BLaER1 (cell line): Measurements from ENCODE around the gene RNF213.

ENCODE experiments used
- H3K27ac ChIP-seq: shearing (Covaris generic); formaldehyde crosslinking; 2 replicates; pipeline ENCODE4 v1.8.1; 2022
- H3K27me3 ChIP-seq: shearing (Covaris generic); formaldehyde crosslinking; 2 replicates; pipeline ENCODE4 v1.8.1; 2022
- H3K36me3 ChIP-seq: shearing (Covaris generic); formaldehyde crosslinking; 2 replicates; pipeline ENCODE4 v1.8.1; 2022
- H3K4me1 ChIP-seq: shearing (Covaris generic); formaldehyde crosslinking; 2 replicates; pipeline ENCODE4 v1.8.1; 2022
- H3K4me2 ChIP-seq: shearing (Covaris generic); formaldehyde crosslinking; 2 replicates; pipeline ENCODE4 v1.8.1; 2022
- H3K4me3 ChIP-seq: shearing (Covaris generic); formaldehyde crosslinking; 2 replicates; pipeline ENCODE4 v1.8.1; 2022
- H3K9ac ChIP-seq: shearing (Covaris generic); formaldehyde crosslinking; 2 replicates; pipeline ENCODE4 v1.8.1; 2022
- H3K9me3 ChIP-seq: shearing (Covaris generic); formaldehyde crosslinking; 2 replicates; pipeline ENCODE4 v1.8.1; 2022
- H4K20me1 ChIP-seq: shearing (Covaris generic); formaldehyde crosslinking; 2 replicates; pipeline ENCODE4 v1.8.1; 2022
- Cebpa-rat ChIP-seq: shearing (Covaris generic); IDR thresholded peaks from 2 replicates; pipeline ENCODE4 v1.8.1; 2022

The RNF213 gene

GRCh38 chr17:80358131-80358530, 97.5 kb downstream of the RNF213 start:
- Histone ChIP-seq H4K20me1 (no peaks in the 10 kb centered on the region), H3K36me3 (peaks cover 96% of the 10 kb centered on the region)

GRCh38 chr17:80358861-80359260, 98.2 kb downstream of the RNF213 start:
- no peak for TF ChIP-seq Cebpa-rat
- H3K27me3 ChIP-seq: no peaks in the 10 kb centered on the region
- H3K9ac ChIP-seq: no peak overlapping the region
- 0 out of 2 replicates have a peak, but pooled peaks cover 4% of the 10 kb centered on the region for H4K20me1 ChIP-seq
- H3K4me3 ChIP-seq: no peak overlapping the region
- H3K27ac ChIP-seq: no peak overlapping the region
- H3K36me3 ChIP-seq: peaks cover 96% of the 10 kb centered on the region
- no peaks in the 10 kb centered on the region for H3K4me1 ChIP-seq
- H3K4me2 ChIP-seq: no peak overlapping the region
- peaks cover 18% of the 10 kb centered on the region for H3K9me3 ChIP-seq

More at GRCh38 chr17:80358131-80358530, 97.5 kb downstream of the RNF213 start:
- H3K4me1 ChIP-seq: no peaks in the 10 kb centered on the region
- H3K27me3 ChIP-seq: no peaks in the 10 kb centered on the region
- no peak overlapping the region for H3K4me3 ChIP-seq
- TF ChIP-seq Cebpa-rat: no peak
- peaks cover 18% of the 10 kb centered on the region for H3K9me3 ChIP-seq
- no peak overlapping the region for H3K4me2 ChIP-seq
- no peak overlapping the region for H3K27ac ChIP-seq
- no peak overlapping the region for H3K9ac ChIP-seq

- Histone ChIP-seq H3K9me3 (peaks cover 18% of the 10 kb centered on the region), H3K27me3 (no peaks in the 10 kb centered on the region), H3K4me3 (no peak overlapping the region), H3K9ac (no peak overlapping the region), H3K27ac (no peak overlapping the region), H4K20me1 (0 out of 2 replicates have a peak, but pooled peaks cover 7% of the 10 kb centered on the region), H3K4me1 (no peaks in the 10 kb centered on the region), H3K4me2 (no peak overlapping the region), H3K36me3 (peaks cover 96% of the 10 kb centered on the region)
- TF ChIP-seq Cebpa-rat: no peak
Measured at GRCh38 chr17:80359422-80360110, 98.9 kb downstream of the RNF213 start.

- 0 out of 2 replicates have a peak, but pooled peaks cover under 1% of the 10 kb centered on the region for H3K4me1 ChIP-seq
- H3K36me3 ChIP-seq: peaks cover 97% of the 10 kb centered on the region
- no peak for TF ChIP-seq Cebpa-rat
Measured at GRCh38 chr17:80360396-80360795, 99.7 kb downstream of the RNF213 start.

GRCh38 chr17:80361495-80362220, 101.0 kb downstream of the RNF213 start:
- H3K4me3 ChIP-seq: no peak overlapping the region
- H4K20me1 ChIP-seq: peaks cover 7% of the 10 kb centered on the region; the same call in 1 of the 2 replicates
- H3K27ac ChIP-seq: no peak overlapping the region
- no peak for TF ChIP-seq Cebpa-rat
- no peaks in the 10 kb centered on the region for H3K27me3 ChIP-seq
- peaks cover 94% of the 10 kb centered on the region for H3K36me3 ChIP-seq
- no peak overlapping the region for H3K4me2 ChIP-seq
- H3K4me1 ChIP-seq: peaks cover 9% of the 10 kb centered on the region
- H3K9ac ChIP-seq: no peak overlapping the region
- peaks cover 18% of the 10 kb centered on the region for H3K9me3 ChIP-seq

More at GRCh38 chr17:80360396-80360795, 99.7 kb downstream of the RNF213 start:
- no peak overlapping the region for H3K27ac ChIP-seq
- H3K27me3 ChIP-seq: no peaks in the 10 kb centered on the region
- H3K9ac ChIP-seq: no peak overlapping the region
- no peak overlapping the region for H3K4me2 ChIP-seq
- H3K4me3 ChIP-seq: no peak overlapping the region
- peaks cover 18% of the 10 kb centered on the region for H3K9me3 ChIP-seq
- 0 out of 2 replicates have a peak, but pooled peaks cover 7% of the 10 kb centered on the region for H4K20me1 ChIP-seq

- H3K27me3 ChIP-seq: no peaks in the 10 kb centered on the region
- H3K4me2 ChIP-seq: no peak overlapping the region
- H3K9me3 ChIP-seq: peaks cover 18% of the 10 kb centered on the region
- H3K9ac ChIP-seq: no peak overlapping the region
- H3K27ac ChIP-seq: no peak overlapping the region
- H4K20me1 ChIP-seq: peaks cover 7% of the 10 kb centered on the region; the same call in 1 of the 2 replicates
- peaks cover 94% of the 10 kb centered on the region for H3K36me3 ChIP-seq
- H3K4me1 ChIP-seq: peaks cover 9% of the 10 kb centered on the region
- no peak for TF ChIP-seq Cebpa-rat
- no peak overlapping the region for H3K4me3 ChIP-seq
Measured at GRCh38 chr17:80362428-80363119, 101.9 kb downstream of the RNF213 start.

- Histone ChIP-seq H3K9ac (no peak overlapping the region), H3K27ac (no peak overlapping the region), H3K4me3 (no peak overlapping the region), H3K4me2 (no peak overlapping the region), H3K4me1 (peaks cover 9% of the 10 kb centered on the region), H3K27me3 (no peaks in the 10 kb centered on the region), H4K20me1 (peaks cover 7% of the 10 kb centered on the region; the same call in 1 of the 2 replicates), H3K36me3 (peaks cover 94% of the 10 kb centered on the region), H3K9me3 (peaks cover 18% of the 10 kb centered on the region)
- no peak for TF ChIP-seq Cebpa-rat
Measured at GRCh38 chr17:80363120-80363515, 102.5 kb downstream of the RNF213 start.

- no peak overlapping the region for H3K4me3 ChIP-seq
- TF ChIP-seq Cebpa-rat: no peak
- no peaks in the 10 kb centered on the region for H3K27me3 ChIP-seq
- H3K9me3 ChIP-seq: peaks cover 18% of the 10 kb centered on the region
- H3K4me1 ChIP-seq: peaks cover 9% of the 10 kb centered on the region
- H3K27ac ChIP-seq: no peak overlapping the region
- peaks cover 94% of the 10 kb centered on the region for H3K36me3 ChIP-seq
- H4K20me1 ChIP-seq: peaks cover 7% of the 10 kb centered on the region; the same call in 1 of the 2 replicates
- H3K4me2 ChIP-seq: no peak overlapping the region
- no peak overlapping the region for H3K9ac ChIP-seq
Measured at GRCh38 chr17:80363518-80364090, 103.0 kb downstream of the RNF213 start.

GRCh38 chr17:80364091-80364691, 103.5 kb downstream of the RNF213 start:
- Histone ChIP-seq H3K36me3 (peaks cover 94% of the 10 kb centered on the region), H3K9me3 (peaks cover 18% of the 10 kb centered on the region), H3K9ac (no peak overlapping the region; the same call in 1 of the 2 replicates), H3K4me3 (no peak overlapping the region), H3K4me1 (peaks cover 9% of the 10 kb centered on the region), H3K4me2 (no peak overlapping the region), H3K27ac (no peak overlapping the region), H3K27me3 (no peaks in the 10 kb centered on the region), H4K20me1 (peaks cover 7% of the 10 kb centered on the region; the same call in 1 of the 2 replicates)
- TF ChIP-seq Cebpa-rat: no peak
